HG03103 (cell line): Measurements from ENCODE around the gene RTTN.

ENCODE experiments used
- ATAC-seq: cut with Tn5 transposase; IDR thresholded peaks from one replicate; pipeline ENCODE4 v1.9.1; 2021; ENCODE audit warnings: low read depth; ENCODE audit not compliant: unreplicated experiment

Gene RTTN

GRCh38 chr18:70219688-70220087 lies 14.2 kb upstream of the RTTN start:
- ATAC-seq: no peak

GRCh38 chr18:70216788-70217187 lies 11.3 kb upstream of the RTTN start:
- ATAC-seq: no peak

- ATAC-seq: no peak
Measured at GRCh38 chr18:70207181-70207580, 1.7 kb upstream of the RTTN start.

- ATAC-seq: no peak
Measured at GRCh38 chr18:70200286-70200685, 5.2 kb downstream of the RTTN start.

- no peak for ATAC-seq
Measured at GRCh38 chr18:70197844-70198243, 7.6 kb downstream of the RTTN start.

- no peak for ATAC-seq
Measured at GRCh38 chr18:70197026-70197425, 8.5 kb downstream of the RTTN start.

GRCh38 chr18:70195852-70196434 lies 9.5 kb downstream of the RTTN start:
- ATAC-seq: peak; percentile 28

- peak; percentile 37 for ATAC-seq
Measured at GRCh38 chr18:70195014-70195614, 10.4 kb downstream of the RTTN start.

GRCh38 chr18:70194227-70194890 lies 11.1 kb downstream of the RTTN start:
- peak; percentile 71 for ATAC-seq

GRCh38 chr18:70190529-70190928 lies 15.0 kb downstream of the RTTN start:
- ATAC-seq: no peak

- no peak for ATAC-seq
Measured at GRCh38 chr18:70188113-70188512, 17.4 kb downstream of the RTTN start.

GRCh38 chr18:70183441-70183840 lies 22.0 kb downstream of the RTTN start:
- ATAC-seq: no peak

- no peak for ATAC-seq
Measured at GRCh38 chr18:70182548-70182947, 22.9 kb downstream of the RTTN start.

GRCh38 chr18:70181725-70182124 lies 23.8 kb downstream of the RTTN start:
- ATAC-seq: no peak

- ATAC-seq: no peak
Measured at GRCh38 chr18:70181015-70181414, 24.5 kb downstream of the RTTN start.

- no peak for ATAC-seq
Measured at GRCh38 chr18:70176537-70176936, 28.9 kb downstream of the RTTN start.

GRCh38 chr18:70175216-70175615 lies 30.3 kb downstream of the RTTN start:
- ATAC-seq: no peak

GRCh38 chr18:70172225-70172624 lies 33.3 kb downstream of the RTTN start:
- ATAC-seq: no peak

GRCh38 chr18:70169747-70170146 lies 35.7 kb downstream of the RTTN start:
- ATAC-seq: no peak

- no peak for ATAC-seq
Measured at GRCh38 chr18:70166668-70167067, 38.8 kb downstream of the RTTN start.

GRCh38 chr18:70165936-70166335 lies 39.6 kb downstream of the RTTN start:
- no peak for ATAC-seq

- ATAC-seq: no peak
Measured at GRCh38 chr18:70160073-70160678, 45.3 kb downstream of the RTTN start.
